Measurements from ENCODE around the gene FAM219B. TPM values are rescaled to one million over a fixed set of nuclear protein-coding genes. Genes with fewer than 3 reads are reported as not detected.

The FAM219B gene
- total RNA-seq, 1 experiment from 2014 or later, result 99.6 TPM

GRCh38 chr15:74864296-74864695 is 42.4 kb downstream of the FAM219B start:
- CTCF ChIA-PET, result interaction anchor here (1.8 kb wide), 1 partner anchor 37 kb away, joined by 4 read pairs; no protein-coding TSS in a partner anchor
- peaks cover 6% of the 10 kb centered on the region for H3K9me3 Mint-ChIP-seq
- no peak for DNase-seq (ENCODE audit: low spot score)
- peaks cover 14% of the 10 kb centered on the region for H3K4me1 Mint-ChIP-seq
- no peaks in the 10 kb centered on the region for H3K27me3 Mint-ChIP-seq (ENCODE audit: low read depth)
- peak overlapping the region; percentile 0; the same call in 1 of the 2 replicates for H3K27ac Mint-ChIP-seq
- peaks cover 13% of the 10 kb centered on the region for H3K36me3 Mint-ChIP-seq
- no peak for ATAC-seq
- no peak overlapping the region for H3K4me3 Mint-ChIP-seq
- POLR2A ChIA-PET, result no interaction called here
- no peak for TF ChIP-seq ATF2 (CRISPR knock-in tag; IDR thresholded peaks at IDR 0.05; ENCODE audit: borderline replicate concordance, low read depth)
- TF ChIP-seq ZNF317 (CRISPR knock-in tag; IDR thresholded peaks at IDR 0.05; ENCODE audit: borderline replicate concordance, low read depth), result no peak
- TF ChIP-seq ZSCAN18 (CRISPR knock-in tag; IDR thresholded peaks at IDR 0.05), result no peak
- no peak for TF ChIP-seq RORB (CRISPR knock-in tag; IDR thresholded peaks at IDR 0.05)

GRCh38 chr15:74863239-74864056 is 43.2 kb downstream of the FAM219B start:
- H3K4me3 Mint-ChIP-seq, result no peak overlapping the region
- peaks cover 14% of the 10 kb centered on the region for H3K4me1 Mint-ChIP-seq
- no peaks in the 10 kb centered on the region for H3K27me3 Mint-ChIP-seq (ENCODE audit: low read depth)
- ChIA-PET CTCF (interaction anchor here (1.7 kb wide), 1 partner anchor 38 kb away, joined by 7 read pairs; no protein-coding TSS in a partner anchor), POLR2A (no interaction called here)
- TF ChIP-seq CREM (CRISPR knock-in tag; IDR thresholded peaks at IDR 0.05), result no peak
- no peak for TF ChIP-seq IRF2 (CRISPR knock-in tag; IDR thresholded peaks at IDR 0.05; ENCODE audit: borderline replicate concordance, low read depth)
- no peak for TF ChIP-seq ZNF423 (CRISPR knock-in tag; IDR thresholded peaks at IDR 0.05)
- TF ChIP-seq ZNF671 (CRISPR knock-in tag; IDR thresholded peaks at IDR 0.05), result no peak
- TF ChIP-seq FOXK1 (CRISPR knock-in tag; IDR thresholded peaks at IDR 0.05), result no peak
- TF ChIP-seq HMGXB4 (CRISPR knock-in tag; IDR thresholded peaks at IDR 0.05), result no peak
- TF ChIP-seq AFF4 (CRISPR knock-in tag; IDR thresholded peaks at IDR 0.05; ENCODE audit: borderline replicate concordance), result no peak
- no peak for TF ChIP-seq ATF3 (CRISPR knock-in tag; conservative IDR thresholded peaks at IDR 0.05)
- TF ChIP-seq FOXP1 (CRISPR knock-in tag; IDR thresholded peaks at IDR 0.05; ENCODE audit: borderline replicate concordance), result no peak
- no peak for TF ChIP-seq ZSCAN18 (CRISPR knock-in tag; IDR thresholded peaks at IDR 0.05)
- TF ChIP-seq ESRRA (CRISPR knock-in tag; IDR thresholded peaks at IDR 0.05; ENCODE audit: borderline replicate concordance), result no peak
- TF ChIP-seq CTCF (IDR thresholded peaks at IDR 0.05), result no peak
- no peak for TF ChIP-seq PRRX2 (CRISPR knock-in tag; IDR thresholded peaks at IDR 0.05)
- H3K9me3 Mint-ChIP-seq, result peaks cover 6% of the 10 kb centered on the region
- ATAC-seq (no peak), DNase-seq (ENCODE audit: low spot score) (no peak)
- peaks cover 12% of the 10 kb centered on the region for H3K36me3 Mint-ChIP-seq
- peak overlapping the region; percentile 54 for H3K27ac Mint-ChIP-seq
